HepG2 (cell line): Measurements from ENCODE around the gene RIF1. TPM values are rescaled to one million over a fixed set of nuclear protein-coding genes. Genes with fewer than 3 reads are reported as not detected.

ENCODE experiments used
- KMT2B ChIP-seq: IDR thresholded peaks from 2 replicates; pipeline ENCODE4 v1.6.1; 2016; ENCODE audit warnings: missing genetic modification reagents, missing compliant biosample characterization
- NFKB2 ChIP-seq: sonication (generic); formaldehyde crosslinking; IDR thresholded peaks from 2 replicates; pipeline ENCODE4 v1.4.0; 2020; ENCODE audit warnings: missing genetic modification reagents, borderline replicate concordance
- NRL ChIP-seq: sonication (generic); formaldehyde crosslinking; IDR thresholded peaks from 2 replicates; pipeline ENCODE4 v1.5.0; 2020; ENCODE audit warnings: missing genetic modification reagents, mild to moderate bottlenecking, moderate library complexity, borderline replicate concordance
- U2AF2 ChIP-seq: fragments of 200-400 bp; formaldehyde crosslinking; IDR thresholded peaks from 2 replicates; pipeline ENCODE4 v1.6.1; 2017; ENCODE audit warnings: low read depth, mild to moderate bottlenecking, low read length
- XBP1 ChIP-seq: sonication (generic); formaldehyde crosslinking; IDR thresholded peaks from 2 replicates; pipeline ENCODE4 v1.5.0; 2020; ENCODE audit warnings: missing genetic modification reagents
- ZNF101 ChIP-seq: sonication (generic); formaldehyde crosslinking; IDR thresholded peaks from 2 replicates; pipeline ENCODE4 v1.4.0; 2020; ENCODE audit warnings: mild to moderate bottlenecking, low read depth, missing genetic modification reagents, borderline replicate concordance
- polyA plus RNA-seq, 8 experiments: library from polyadenylated mRNA; depleted of rRNA in 3 of 8; stranded (reverse) in 7 of 8; unstranded in 1 of 8; fragments of >200 nt; fragmentation: Illumina TruSeq in 4 of 8; extraction: Trizol in 4 of 8; gene quantifications; 2 replicates each; pipeline versions ENCODE4 v1.2.1 to v1.2.3, GENCODE V29; 2011 to 2016; ENCODE audit warnings: low read depth in 4 of 8, missing spikeins in 1 of 8, mixed read lengths in 1 of 8; ENCODE audit not compliant: insufficient read depth in 1 of 8
- total RNA-seq, 5 experiments: library from RNA; depleted of rRNA; stranded (reverse); fragments of >200 nt; fragmentation: Illumina TruSeq; extraction: Trizol; gene quantifications; 2 replicates each; pipeline ENCODE4 v1.2.3, GENCODE V29; 2016; ENCODE audit warnings: low read depth in 1 of 5
- TF ChIP-seq, protein P1 (sequence below): sonication (generic); formaldehyde crosslinking; IDR thresholded peaks from 2 replicates; pipeline ENCODE4 v1.5.0; 2020; ENCODE audit warnings: mild to moderate bottlenecking, missing genetic modification reagents
- TF ChIP-seq, protein P2 (sequence below): sonication (generic); formaldehyde crosslinking; IDR thresholded peaks from 2 replicates; pipeline ENCODE4 v1.9.0; 2021; ENCODE audit warnings: missing genetic modification reagents, mild to moderate bottlenecking, borderline replicate concordance
- TF ChIP-seq, protein P3 (sequence below): sonication (generic); formaldehyde crosslinking; conservative IDR thresholded peaks from 2 replicates; pipeline ENCODE4 v1.4.0; 2020; ENCODE audit warnings: missing genetic modification reagents

Gene RIF1
- total and polyA plus RNA-seq, 2 of the 13 experiments (the other 11 are each of a cell fraction or from before 2014, with no cell fraction given): 12.1 to 73.6 TPM

DNA sequence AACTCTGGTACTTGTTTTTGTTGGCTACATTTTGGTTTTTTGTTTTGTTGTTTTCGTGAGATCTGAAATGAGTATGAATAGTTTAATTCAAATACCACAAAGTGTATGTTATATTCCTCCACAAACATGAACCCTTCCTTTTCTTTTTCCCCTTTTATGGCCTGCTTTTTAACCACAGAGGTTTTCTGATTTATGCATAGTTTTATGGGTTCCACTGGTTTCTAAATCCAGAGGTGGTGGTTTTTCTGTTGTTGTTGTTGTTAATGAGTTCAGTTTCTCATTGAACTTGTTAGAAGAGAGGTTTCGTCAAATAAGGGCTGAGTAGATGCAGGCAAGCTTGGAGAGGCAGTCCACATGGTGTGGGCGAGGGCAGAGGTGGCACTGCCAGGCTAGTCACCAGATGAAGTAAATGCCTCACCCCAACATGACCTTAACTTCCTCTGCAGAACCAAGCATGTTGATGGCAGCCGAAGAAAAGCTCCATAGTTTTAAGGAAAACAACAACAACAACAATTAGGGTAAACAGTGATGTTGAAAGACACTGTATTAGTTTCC, 72.5 kb downstream of the RIF1 start (continued):
- TF ChIP-seq, protein P1, sequence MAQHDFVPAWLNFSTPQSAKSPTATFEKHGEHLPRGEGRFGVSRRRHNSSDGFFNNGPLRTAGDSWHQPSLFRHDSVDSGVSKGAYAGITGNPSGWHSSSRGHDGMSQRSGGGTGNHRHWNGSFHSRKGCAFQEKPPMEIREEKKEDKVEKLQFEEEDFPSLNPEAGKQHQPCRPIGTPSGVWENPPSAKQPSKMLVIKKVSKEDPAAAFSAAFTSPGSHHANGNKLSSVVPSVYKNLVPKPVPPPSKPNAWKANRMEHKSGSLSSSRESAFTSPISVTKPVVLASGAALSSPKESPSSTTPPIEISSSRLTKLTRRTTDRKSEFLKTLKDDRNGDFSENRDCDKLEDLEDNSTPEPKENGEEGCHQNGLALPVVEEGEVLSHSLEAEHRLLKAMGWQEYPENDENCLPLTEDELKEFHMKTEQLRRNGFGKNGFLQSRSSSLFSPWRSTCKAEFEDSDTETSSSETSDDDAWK: no peak
- TF ChIP-seq, protein P2, sequence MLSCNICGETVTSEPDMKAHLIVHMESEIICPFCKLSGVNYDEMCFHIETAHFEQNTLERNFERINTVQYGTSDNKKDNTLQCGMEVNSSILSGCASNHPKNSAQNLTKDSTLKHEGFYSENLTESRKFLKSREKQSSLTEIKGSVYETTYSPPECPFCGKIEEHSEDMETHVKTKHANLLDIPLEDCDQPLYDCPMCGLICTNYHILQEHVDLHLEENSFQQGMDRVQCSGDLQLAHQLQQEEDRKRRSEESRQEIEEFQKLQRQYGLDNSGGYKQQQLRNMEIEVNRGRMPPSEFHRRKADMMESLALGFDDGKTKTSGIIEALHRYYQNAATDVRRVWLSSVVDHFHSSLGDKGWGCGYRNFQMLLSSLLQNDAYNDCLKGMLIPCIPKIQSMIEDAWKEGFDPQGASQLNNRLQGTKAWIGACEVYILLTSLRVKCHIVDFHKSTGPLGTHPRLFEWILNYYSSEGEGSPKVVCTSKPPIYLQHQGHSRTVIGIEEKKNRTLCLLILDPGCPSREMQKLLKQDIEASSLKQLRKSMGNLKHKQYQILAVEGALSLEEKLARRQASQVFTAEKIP (CRISPR knock-in tag): no peak
- TF ChIP-seq U2AF2: no peak
- TF ChIP-seq NFKB2: no peak
- no peak for TF ChIP-seq ZNF101 (CRISPR knock-in tag)
- no peak for TF ChIP-seq XBP1
- TF ChIP-seq NRL (CRISPR knock-in tag): no peak
- TF ChIP-seq, protein P3, sequence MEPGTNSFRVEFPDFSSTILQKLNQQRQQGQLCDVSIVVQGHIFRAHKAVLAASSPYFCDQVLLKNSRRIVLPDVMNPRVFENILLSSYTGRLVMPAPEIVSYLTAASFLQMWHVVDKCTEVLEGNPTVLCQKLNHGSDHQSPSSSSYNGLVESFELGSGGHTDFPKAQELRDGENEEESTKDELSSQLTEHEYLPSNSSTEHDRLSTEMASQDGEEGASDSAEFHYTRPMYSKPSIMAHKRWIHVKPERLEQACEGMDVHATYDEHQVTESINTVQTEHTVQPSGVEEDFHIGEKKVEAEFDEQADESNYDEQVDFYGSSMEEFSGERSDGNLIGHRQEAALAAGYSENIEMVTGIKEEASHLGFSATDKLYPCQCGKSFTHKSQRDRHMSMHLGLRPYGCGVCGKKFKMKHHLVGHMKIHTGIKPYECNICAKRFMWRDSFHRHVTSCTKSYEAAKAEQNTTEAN (CRISPR knock-in tag): no peak
- TF ChIP-seq KMT2B (CRISPR knock-in tag): no peak
